Adrenal gland (tissue), 12 donors: ENCODE results near the gene SSU72. TPM values are rescaled to one million over a fixed set of nuclear protein-coding genes. Genes with fewer than 3 reads are reported as not detected.

ENCODE experiments used
- DNase-seq, 7 donors: peaks; one replicate each; pipeline ENCODE4 v3.0.0-alpha.2; 2019 to 2020
- H3K27ac ChIP-seq, 5 donors: fragments of 200-600 bp; sonication (generic) in 4 of 5; 1 replicate in 3 of 5; 2 replicates in 2 of 5; pipeline versions ENCODE4 v1.5.1 to v1.8.0; 2016 to 2020; ENCODE audit warnings: mild to moderate bottlenecking in 1 of 5
- H3K27me3 ChIP-seq: fragments of 200-600 bp; 2 replicates; pipeline ENCODE4 v1.8.0; 2021
- H3K36me3 ChIP-seq, 2 donors: fragments of 200-600 bp; replicated peaks in 1 of 2; 1 replicate in 1 of 2; 2 replicates in 1 of 2; pipeline versions ENCODE4 v1.5.1 to v1.8.0; 2018 to 2022
- H3K4me1 ChIP-seq, 2 donors: fragments of 200-600 bp; replicated peaks in 1 of 2; 1 replicate in 1 of 2; 2 replicates in 1 of 2; pipeline versions ENCODE4 v1.5.1 to v1.8.0; 2018 to 2021
- H3K4me3 ChIP-seq, 4 donors: fragments of 200-600 bp; sonication (generic) in 3 of 4; one replicate each; pipeline ENCODE4 v1.5.1; 2016 to 2018
- H3K9me3 ChIP-seq, 3 donors: fragments of 200-600 bp; sonication (generic) in 1 of 3; replicated peaks in 1 of 3; 1 replicate in 2 of 3; 2 replicates in 1 of 3; pipeline versions ENCODE4 v1.5.1 to v1.8.0; 2016 to 2021
- POLR2A ChIP-seq, 2 donors: fragments of 450-650 bp; IDR thresholded peaks; one replicate each; pipeline ENCODE4 v1.6.1; 2017; ENCODE audit warnings: antibody characterized with exemption in 2 of 2, mild to moderate bottlenecking in 2 of 2, moderate library complexity in 1 of 2
- WGBS, 4 donors: extraction: QIAGEN DNeasy Blood & Tissue Kit in 2 of 4; methylation state at CpG; one replicate each; pipeline versions ENCODE4 v1.1.5 to v1.1.7; 2013 to 2017; 5-methylcytosine and 5-hydroxymethylcytosine counted together
- intact Hi-C, 2 donors: fragments of 100-400 bp; cut with DNase I; formaldehyde crosslinking; loops; one replicate each; pipeline versions ENCODE4 v1.14.1 to v1.15.0; 2022 to 2023
- polyA plus RNA-seq, 3 donors: library from polyadenylated mRNA; stranded (reverse); fragments of 200-250 nt in 2 of 3; fragments of 350-450 nt in 1 of 3; fragmentation: Illumina TruSeq in 1 of 3; extraction: RNeasy Lipid Tissue Mini Kit (QIAGEN cat#74804) in 1 of 3; gene quantifications; one replicate each; pipeline ENCODE4 v1.2.3, GENCODE V29; 2013 to 2014
- total RNA-seq, 9 donors: library from RNA; depleted of rRNA in 4 of 9; stranded (reverse); fragments of >200 nt in 4 of 9; fragments of 120-200 nt in 1 of 9; fragmentation: NEBNext Ultra II Directional in 1 of 9; extraction: Animal tissue kit (Norgen Biotek cat#: 25700) in 1 of 9; gene quantifications; one replicate each; pipeline versions ENCODE4 v1.1.0 to v1.2.4, GENCODE V29; 2013 to 2023
- TF ChIP-seq, protein P1 (sequence below), 6 experiments: fragments of 450-650 bp in 4 of 6; fragments of 200-600 bp in 2 of 6; sonication (generic) in 1 of 6; IDR thresholded peaks; 1 replicate in 5 of 6; 2 replicates in 1 of 6; pipeline versions ENCODE4 v1.5.1 to v1.8.0; 2016 to 2021; ENCODE audit warnings: antibody characterized with exemption in 6 of 6, mild to moderate bottlenecking in 2 of 6, moderate library complexity in 1 of 6
- donor health status: healthy with polysubstance abuse.
- donor health status: Bipolar disorder and iron deficiency.
- donor health status: DM: yes; HTN: yes; CAD: no.
- donor health status: DM: no; HTN: no; CAD: no.
- donor health status: DM: no; HTN: no; CAD: no.
- donor health status: DM: yes; HTN: yes; CAD: no.

SSU72 gene
- total and polyA plus RNA-seq, 12 donors = 50.1 to 219 (median 108) TPM

DNA sequence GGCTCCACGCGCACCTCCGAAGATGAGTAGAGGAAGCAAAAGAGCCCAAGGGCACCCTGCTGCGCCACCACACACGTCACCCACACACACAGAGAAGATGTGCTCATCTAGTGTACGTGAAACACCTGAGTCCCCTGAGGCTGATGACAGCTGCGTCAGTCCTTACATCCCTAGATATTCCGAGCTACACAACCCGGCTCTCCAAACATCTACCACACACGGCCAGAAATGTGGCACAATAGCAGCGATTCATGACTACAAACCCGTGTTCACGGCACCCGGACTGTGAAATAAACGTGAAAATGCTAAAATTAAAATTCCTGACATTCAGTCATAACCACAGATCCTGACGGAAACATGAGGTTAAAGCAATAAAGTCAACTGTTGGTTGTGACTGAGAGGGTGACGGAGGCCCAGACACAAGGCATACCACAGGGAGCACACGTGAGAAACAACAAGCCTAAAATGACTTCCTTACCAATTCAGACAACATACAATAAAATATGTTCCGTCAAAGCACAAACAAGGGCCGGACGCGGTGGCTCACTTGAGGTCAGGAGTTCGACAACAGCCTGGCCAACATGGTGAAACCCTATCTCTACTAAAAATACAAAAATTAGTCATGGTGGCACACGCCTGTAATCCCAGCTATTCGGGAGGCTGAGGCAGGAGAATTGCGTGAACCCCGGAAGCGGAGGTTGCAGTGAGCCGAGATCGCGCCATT, 7.3 kb downstream of the SSU72 start:
- Histone ChIP-seq H3K4me3 (no peak overlapping the region), H3K27me3 (no peaks in the 10 kb centered on the region), H3K27ac (no peak overlapping the region), H3K4me1 (peaks cover 0 to 43% of the 10 kb centered on the region in 2 donors), H3K36me3 (peaks cover 0 to 46% of the 10 kb centered on the region in 2 donors), H3K9me3 (no peaks in the 10 kb centered on the region)
- intact Hi-C loops = no loop called here
- 82 to 89% (median 84%) methylated on average over 29 to 31 of the region's 31 CpGs for WGBS, 4 donors
- no peak for TF ChIP-seq POLR2A (IDR thresholded peaks at IDR 0.05)
- TF ChIP-seq, protein P1, sequence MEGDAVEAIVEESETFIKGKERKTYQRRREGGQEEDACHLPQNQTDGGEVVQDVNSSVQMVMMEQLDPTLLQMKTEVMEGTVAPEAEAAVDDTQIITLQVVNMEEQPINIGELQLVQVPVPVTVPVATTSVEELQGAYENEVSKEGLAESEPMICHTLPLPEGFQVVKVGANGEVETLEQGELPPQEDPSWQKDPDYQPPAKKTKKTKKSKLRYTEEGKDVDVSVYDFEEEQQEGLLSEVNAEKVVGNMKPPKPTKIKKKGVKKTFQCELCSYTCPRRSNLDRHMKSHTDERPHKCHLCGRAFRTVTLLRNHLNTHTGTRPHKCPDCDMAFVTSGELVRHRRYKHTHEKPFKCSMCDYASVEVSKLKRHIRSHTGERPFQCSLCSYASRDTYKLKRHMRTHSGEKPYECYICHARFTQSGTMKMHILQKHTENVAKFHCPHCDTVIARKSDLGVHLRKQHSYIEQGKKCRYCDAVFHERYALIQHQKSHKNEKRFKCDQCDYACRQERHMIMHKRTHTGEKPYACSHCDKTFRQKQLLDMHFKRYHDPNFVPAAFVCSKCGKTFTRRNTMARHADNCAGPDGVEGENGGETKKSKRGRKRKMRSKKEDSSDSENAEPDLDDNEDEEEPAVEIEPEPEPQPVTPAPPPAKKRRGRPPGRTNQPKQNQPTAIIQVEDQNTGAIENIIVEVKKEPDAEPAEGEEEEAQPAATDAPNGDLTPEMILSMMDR (IDR thresholded peaks at IDR 0.05) = no peak
- DNase-seq = no peak

DNA sequence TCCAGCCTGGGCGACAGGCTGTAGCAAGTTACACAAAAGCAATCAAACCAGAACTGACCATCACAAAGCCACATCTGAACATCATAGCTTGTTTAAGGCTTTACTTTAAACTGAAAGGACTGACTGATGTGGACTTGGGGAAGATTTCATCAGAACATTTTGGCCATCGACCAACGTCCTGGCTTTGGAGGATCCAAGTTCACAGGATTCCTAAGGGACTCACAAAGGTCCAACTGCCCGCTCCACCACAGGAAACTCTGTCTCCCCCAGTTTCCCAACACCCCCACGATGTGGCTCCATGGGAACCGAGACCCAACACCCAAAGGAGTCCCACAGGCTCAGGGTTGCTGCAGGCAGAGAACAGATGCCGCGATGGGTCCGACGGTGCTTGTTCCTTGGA, 9.3 kb downstream of the SSU72 start:
- peaks cover 0 to 38% of the 10 kb centered on the region in 2 donors for H3K4me1 ChIP-seq
- H3K4me3 ChIP-seq = no peak overlapping the region
- H3K27me3 ChIP-seq = no peaks in the 10 kb centered on the region
- H3K36me3 ChIP-seq = peaks cover 0 to 65% of the 10 kb centered on the region in 2 donors
- TF ChIP-seq, protein P1 (IDR thresholded peaks at IDR 0.05) = no peak
- no peak for TF ChIP-seq POLR2A (IDR thresholded peaks at IDR 0.05)
- no peak overlapping the region for H3K27ac ChIP-seq
- WGBS, 4 donors = 87 to 92% (median 90%) methylated on average over 4 to 10 of the region's 10 CpGs
- intact Hi-C loops = no loop called here
- no peaks in the 10 kb centered on the region for H3K9me3 ChIP-seq
- peak in 1 of 7 donors; percentile 42 for DNase-seq

DNA sequence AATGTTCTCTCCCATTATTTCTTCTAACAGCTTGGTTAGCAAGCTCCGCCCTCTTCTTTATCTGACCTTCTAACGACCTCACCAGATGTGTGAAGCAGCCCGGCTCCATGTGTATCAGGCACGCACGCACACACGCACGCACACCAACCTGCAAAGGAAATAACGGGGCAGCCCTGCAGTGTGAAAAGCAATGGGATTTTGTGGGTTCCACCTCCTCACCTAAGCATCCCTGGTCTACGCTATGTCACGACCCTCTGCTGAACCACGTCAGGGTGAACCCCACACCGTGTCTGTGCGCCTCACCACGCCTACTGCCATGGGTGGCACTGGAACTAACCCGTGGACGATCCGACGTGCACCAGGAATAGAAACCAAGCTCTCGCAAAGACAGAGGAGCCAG, 10.4 kb downstream of the SSU72 start:
- no peaks in the 10 kb centered on the region for H3K9me3 ChIP-seq
- peaks cover 0 to 57% of the 10 kb centered on the region in 2 donors for H3K36me3 ChIP-seq
- H3K4me1 ChIP-seq = peaks cover 0 to 28% of the 10 kb centered on the region in 2 donors
- TF ChIP-seq, protein P1 (IDR thresholded peaks at IDR 0.05) = no peak
- TF ChIP-seq POLR2A (IDR thresholded peaks at IDR 0.05) = no peak
- H3K4me3 ChIP-seq = no peak overlapping the region
- H3K27ac ChIP-seq = peak overlapping the region in 3 of 5 donors; percentile 26 to 82 (median 80)
- H3K27me3 ChIP-seq = no peaks in the 10 kb centered on the region
- intact Hi-C loops = no loop called here
- DNase-seq = no peak
- 80 to 85% (median 84%) methylated on average over 19 of the region's 19 CpGs for WGBS, 4 donors

DNA sequence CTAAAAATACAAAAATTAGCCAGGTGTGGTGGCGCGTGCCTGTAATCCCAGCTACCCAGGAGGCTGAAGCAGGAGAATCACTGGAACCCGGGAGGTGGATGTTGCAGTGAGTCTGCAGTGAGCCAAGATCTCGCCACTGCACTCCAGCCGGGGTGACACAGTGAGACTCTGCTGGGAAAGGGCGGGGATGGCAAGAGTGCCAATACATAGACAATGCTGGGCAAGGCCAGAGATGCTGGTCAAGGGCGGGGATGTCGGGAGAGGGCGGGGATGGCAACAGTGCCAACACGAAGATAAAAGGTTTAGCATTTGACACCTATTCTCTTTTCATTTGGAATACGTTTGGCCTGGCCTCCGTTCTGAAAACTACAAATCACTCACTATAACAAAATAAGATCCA, 11.0 kb downstream of the SSU72 start:
- intact Hi-C loops = no loop called here
- Histone ChIP-seq H3K27ac (peak overlapping the region in 4 of 5 donors; percentile 26 to 82 (median 59)), H3K9me3 (no peaks in the 10 kb centered on the region), H3K4me3 (no peak overlapping the region), H3K4me1 (peaks cover 0 to 27% of the 10 kb centered on the region in 2 donors), H3K36me3 (peaks cover 0 to 57% of the 10 kb centered on the region in 2 donors), H3K27me3 (no peaks in the 10 kb centered on the region)
- 61 to 75% (median 72%) methylated on average over 12 of the region's 12 CpGs for WGBS, 4 donors
- TF ChIP-seq POLR2A (IDR thresholded peaks at IDR 0.05) = no peak
- TF ChIP-seq, protein P1 (IDR thresholded peaks at IDR 0.05) = no peak
- peak in 6 of 7 donors; percentile 66 to 90 (median 84) for DNase-seq
